Measurements from ENCODE around the gene PPIF. TPM values are rescaled to one million over a fixed set of nuclear protein-coding genes. Genes with fewer than 3 reads are reported as not detected.

PPIF gene
- 11.0 to 16.2 TPM (median 15.2 TPM) in 3 replicates for total RNA-seq
- long read RNA-seq, transcript PPIF-201 (6 exons, 2,190 nt) = major isoform, 27 of 37 reads
- long read RNA-seq, partial matches to known transcripts = 0 of 37 reads
- long read RNA-seq, other reads (novel, unspliced or antisense) = 10 of 37 reads

GRCh38 chr10:79347226-79347893 is at the start of gene PPIF:
PPIF (plus strand) TSS chr10:79347469; CDS start chr10:79347549, 80 bp downstream.
- Mint-ChIP-seq H3K27ac (ENCODE audit: unreplicated experiment) (peak within 1 kb of the TSS; percentile 73), H3K4me3 (ENCODE audit: unreplicated experiment) (peak within 1 kb of the TSS; percentile 75), H3K9me3 (ENCODE audit: low read depth) (no peaks in the 10 kb centered on the region), H3K4me1 (ENCODE audit: low read depth) (peaks cover 16% of the 10 kb centered on the region), H3K36me3 (ENCODE audit: low read depth) (peaks cover 13% of the 10 kb centered on the region), H3K27me3 (ENCODE audit: low read depth) (no peaks in the 10 kb centered on the region)
- TF ChIP-seq CTCF (IDR thresholded peaks at IDR 0.05) = peak; percentile 93
- peak; percentile 98 for DNase-seq (ENCODE audit: low spot score)

- Mint-ChIP-seq H3K4me1 (ENCODE audit: low read depth) (peaks cover 31% of the 10 kb centered on the region), H3K27me3 (ENCODE audit: low read depth) (no peaks in the 10 kb centered on the region), H3K9me3 (ENCODE audit: low read depth) (no peaks in the 10 kb centered on the region), H3K36me3 (ENCODE audit: low read depth) (peaks cover 35% of the 10 kb centered on the region), H3K4me3 (ENCODE audit: unreplicated experiment) (no peak overlapping the region), H3K27ac (ENCODE audit: unreplicated experiment) (peak overlapping the region; percentile 85)
- no peak for DNase-seq (ENCODE audit: low spot score)
- no peak for TF ChIP-seq CTCF (IDR thresholded peaks at IDR 0.05)
Observed at GRCh38 chr10:79298403-79299244, 48.6 kb upstream of the PPIF start.

- Mint-ChIP-seq H3K27ac (ENCODE audit: unreplicated experiment) (peak overlapping the region; percentile 85), H3K4me1 (ENCODE audit: low read depth) (peaks cover 26% of the 10 kb centered on the region), H3K9me3 (ENCODE audit: low read depth) (no peaks in the 10 kb centered on the region), H3K4me3 (ENCODE audit: unreplicated experiment) (no peak overlapping the region), H3K36me3 (ENCODE audit: low read depth) (peaks cover 37% of the 10 kb centered on the region), H3K27me3 (ENCODE audit: low read depth) (no peaks in the 10 kb centered on the region)
- no peak for TF ChIP-seq CTCF (IDR thresholded peaks at IDR 0.05)
- no peak for DNase-seq (ENCODE audit: low spot score)
Observed at GRCh38 chr10:79299397-79300241, 47.6 kb upstream of the PPIF start.

- no peak for TF ChIP-seq CTCF (IDR thresholded peaks at IDR 0.05)
- Mint-ChIP-seq H3K4me3 (ENCODE audit: unreplicated experiment) (no peak overlapping the region), H3K9me3 (ENCODE audit: low read depth) (no peaks in the 10 kb centered on the region), H3K4me1 (ENCODE audit: low read depth) (peaks cover 26% of the 10 kb centered on the region), H3K36me3 (ENCODE audit: low read depth) (peaks cover 32% of the 10 kb centered on the region), H3K27me3 (ENCODE audit: low read depth) (no peaks in the 10 kb centered on the region), H3K27ac (ENCODE audit: unreplicated experiment) (no peak overlapping the region)
- no peak for DNase-seq (ENCODE audit: low spot score)
Observed at GRCh38 chr10:79300711-79301110, 46.6 kb upstream of the PPIF start.
